HEK293T (cell line): ENCODE measurements around the gene OR4Q3.
"Not testable (repeated sequence)": the region's sequence is repeated elsewhere in the genome, so short reads cannot be mapped to it uniquely, and the experiment has no call there.

Experiments
- CTCF ChIA-PET: fragments of 350-600 bp; formaldehyde crosslinking; extraction: SDS; loops from one replicate; lab custom pipeline; 2021; ENCODE audit warnings: antibody characterized with exemption, inconsistent platforms; lab: Yijun Ruan, JAX
- POLR2A ChIA-PET: fragments of 350-600 bp; formaldehyde crosslinking; extraction: SDS; loops from one replicate; lab custom pipeline; 2020; ENCODE audit warnings: antibody characterized with exemption, inconsistent platforms; lab: Yijun Ruan, JAX
- DNase-seq: peaks from one replicate; pipeline ENCODE4 v3.0.0; 2012; ENCODE audit warnings: mixed read lengths; ENCODE audit errors: extremely low spot score
- ARNT ChIP-seq: fragments of 450-650 bp; IDR thresholded peaks from 2 replicates; pipeline ENCODE4 v1.6.1; 2017; ENCODE audit warnings: mild to moderate bottlenecking
- BHLHE40 ChIP-seq: fragments of 450-650 bp; IDR thresholded peaks from 2 replicates; pipeline ENCODE4 v1.6.1; 2016; ENCODE audit warnings: mild to moderate bottlenecking, moderate library complexity, borderline replicate concordance
- CTBP1 ChIP-seq: fragments of 450-650 bp; IDR thresholded peaks from 2 replicates; pipeline ENCODE4 v1.6.1; 2016; ENCODE audit warnings: borderline replicate concordance
- ELF4 ChIP-seq: fragments of 450-650 bp; IDR thresholded peaks from 2 replicates; pipeline ENCODE4 v1.6.1; 2017; ENCODE audit warnings: antibody characterized with exemption
- FOXA1 ChIP-seq: fragments of 450-650 bp; IDR thresholded peaks from 2 replicates; pipeline ENCODE4 v1.6.1; 2016; ENCODE audit warnings: mild to moderate bottlenecking
- FOXK2 ChIP-seq: fragments of 450-650 bp; IDR thresholded peaks from 2 replicates; pipeline ENCODE4 v1.6.1; 2016; ENCODE audit warnings: mild to moderate bottlenecking
- FOXM1 ChIP-seq: fragments of 450-650 bp; IDR thresholded peaks from 2 replicates; pipeline ENCODE4 v1.6.1; 2017; ENCODE audit warnings: mild to moderate bottlenecking, borderline replicate concordance
- HDGF ChIP-seq: fragments of 450-650 bp; IDR thresholded peaks from 2 replicates; pipeline ENCODE4 v1.6.1; 2017; ENCODE audit warnings: antibody characterized with exemption, borderline replicate concordance
- L3MBTL2 ChIP-seq: fragments of 450-650 bp; conservative IDR thresholded peaks from 2 replicates; pipeline ENCODE4 v1.6.1; 2016; ENCODE audit warnings: mild to moderate bottlenecking
- LEF1 ChIP-seq: fragments of 450-650 bp; IDR thresholded peaks from 2 replicates; pipeline ENCODE4 v1.6.1; 2017; ENCODE audit warnings: mild to moderate bottlenecking, borderline replicate concordance
- NFRKB ChIP-seq: fragments of 450-650 bp; IDR thresholded peaks from 2 replicates; pipeline ENCODE4 v1.6.1; 2016; ENCODE audit warnings: mild to moderate bottlenecking, moderate library complexity
- SP1 ChIP-seq: fragments of 450-650 bp; IDR thresholded peaks from 2 replicates; pipeline ENCODE4 v1.6.1; 2017
- SUZ12 ChIP-seq: fragments of 450-650 bp; IDR thresholded peaks from 2 replicates; pipeline ENCODE4 v1.6.1; 2016; ENCODE audit warnings: mild to moderate bottlenecking
- TARDBP ChIP-seq: fragments of 450-650 bp; IDR thresholded peaks from 2 replicates; pipeline ENCODE4 v1.6.1; 2016
- ZNF384 ChIP-seq: fragments of 450-650 bp; IDR thresholded peaks from 2 replicates; pipeline ENCODE4 v1.6.1; 2016
- TF ChIP-seq, protein P1 (sequence below): fragments of 450-650 bp; IDR thresholded peaks from 2 replicates; pipeline ENCODE4 v1.6.1; 2016

OR4Q3 gene

DNA sequence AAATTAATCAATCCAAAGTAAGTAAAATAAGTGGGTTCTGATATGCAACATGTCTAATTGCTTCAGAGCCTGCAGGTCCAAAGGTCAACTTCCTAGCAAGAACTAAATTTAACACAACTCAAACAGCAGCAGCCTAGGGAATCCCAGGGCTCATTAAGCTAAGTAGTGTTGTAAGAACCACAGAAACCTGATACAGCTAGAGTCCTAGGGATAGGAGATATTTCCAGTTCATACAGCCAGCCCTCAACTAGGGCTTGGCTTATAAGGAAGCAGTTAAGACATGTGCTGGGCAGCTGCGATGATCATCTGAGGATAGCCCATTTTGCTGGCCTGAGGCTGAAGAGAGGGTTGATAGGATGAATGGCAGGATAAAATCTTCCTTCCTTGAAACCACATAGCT lies at the start of gene OR4Q3:
Gene OR4Q3 (plus strand): TSS at position 316 of the 400 bp plus-strand sequence.
- POLR2A ChIA-PET, result no interaction called here
- 0 out of 2 replicates have a peak, but pooled peaks have one; percentile 18 for TF ChIP-seq L3MBTL2
- no peak for TF ChIP-seq LEF1
- CTCF ChIA-PET, result no interaction called here
- DNase-seq, result peak; percentile 3

DNA sequence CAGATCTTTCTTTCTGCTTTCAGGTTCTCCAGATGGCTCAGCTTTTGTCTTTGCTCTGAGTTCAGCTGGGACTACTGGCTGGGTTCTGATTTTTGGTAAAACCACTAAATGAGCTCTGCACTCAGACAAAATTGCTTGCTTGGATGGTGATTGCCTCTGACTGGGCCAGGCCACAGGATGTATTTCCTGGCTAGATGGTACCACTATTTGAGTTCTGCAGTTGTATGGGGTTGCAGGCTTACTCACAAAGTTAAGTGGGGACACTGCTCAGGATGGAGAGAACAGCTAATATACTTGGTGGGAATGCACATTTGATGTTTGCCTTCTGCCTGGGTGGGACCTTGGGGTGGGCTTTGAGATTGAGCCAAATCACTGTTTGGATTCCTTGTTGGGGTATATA lies 14.0 kb upstream of the OR4Q3 start:
- ChIA-PET CTCF (no interaction called here), POLR2A (no interaction called here)
- TF ChIP-seq ELF4 (no peak), ZNF384 (no peak)
- DNase-seq, result no peak

GRCh38 chr14:19729763-19730162 lies 13.6 kb upstream of the OR4Q3 start:
- ChIA-PET POLR2A (no interaction called here), CTCF (no interaction called here)
- no peak for TF ChIP-seq HDGF
- no peak for TF ChIP-seq FOXA1
- no peak for TF ChIP-seq CTBP1
- no peak for TF ChIP-seq BHLHE40
- TF ChIP-seq L3MBTL2, result no peak
- TF ChIP-seq ZNF384, result no peak
- TF ChIP-seq NFRKB, result no peak
- TF ChIP-seq TARDBP, result no peak
- TF ChIP-seq FOXK2, result no peak
- no peak for DNase-seq

GRCh38 chr14:19733893-19734292 lies 9.5 kb upstream of the OR4Q3 start:
- DNase-seq, POLR2A ChIA-PET, CTCF ChIA-PET: not testable (repeated sequence)

DNA sequence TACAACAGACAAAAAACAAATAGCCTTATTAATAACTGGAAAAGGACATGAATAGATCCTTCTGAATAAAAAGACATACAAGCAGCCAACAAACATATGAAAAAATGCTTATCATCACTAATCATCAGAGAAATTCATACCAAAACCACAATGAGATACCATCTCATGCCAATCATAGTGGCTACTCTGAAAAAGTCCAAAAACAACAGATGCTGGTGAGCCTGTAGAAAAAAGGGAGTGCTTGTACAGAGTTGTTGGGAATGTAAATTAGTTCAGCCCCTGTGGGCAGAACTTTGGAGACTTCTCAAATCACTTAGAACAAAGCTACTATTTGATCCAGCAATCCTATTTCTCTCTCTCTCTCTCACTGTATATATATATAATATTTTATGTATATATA lies 8.9 kb downstream of the OR4Q3 start:
- DNase-seq, POLR2A ChIA-PET, CTCF ChIA-PET: not testable (repeated sequence)

DNA sequence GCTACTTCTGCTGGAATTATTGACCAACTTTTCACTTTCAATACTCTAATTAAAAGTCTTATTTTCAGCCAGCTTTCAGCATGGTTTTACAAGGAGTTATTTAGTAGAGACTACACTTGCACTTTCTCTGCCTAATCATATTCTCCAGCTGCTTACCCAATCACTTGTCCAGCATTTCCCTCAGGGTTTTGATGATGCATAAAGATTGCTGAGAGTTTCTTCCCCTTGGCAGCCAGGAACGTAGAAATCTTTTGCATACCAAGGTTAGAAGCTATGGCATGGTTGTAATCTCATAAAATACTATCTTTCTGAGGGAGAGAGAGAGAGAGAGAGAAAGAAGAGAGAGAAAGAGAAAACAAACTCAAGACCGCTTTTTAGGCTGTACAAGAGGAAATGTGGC lies 10.8 kb downstream of the OR4Q3 start:
- no peak for DNase-seq
- ChIA-PET POLR2A (no interaction called here), CTCF (no interaction called here)
- no peak for TF ChIP-seq FOXA1
- TF ChIP-seq, protein P1, sequence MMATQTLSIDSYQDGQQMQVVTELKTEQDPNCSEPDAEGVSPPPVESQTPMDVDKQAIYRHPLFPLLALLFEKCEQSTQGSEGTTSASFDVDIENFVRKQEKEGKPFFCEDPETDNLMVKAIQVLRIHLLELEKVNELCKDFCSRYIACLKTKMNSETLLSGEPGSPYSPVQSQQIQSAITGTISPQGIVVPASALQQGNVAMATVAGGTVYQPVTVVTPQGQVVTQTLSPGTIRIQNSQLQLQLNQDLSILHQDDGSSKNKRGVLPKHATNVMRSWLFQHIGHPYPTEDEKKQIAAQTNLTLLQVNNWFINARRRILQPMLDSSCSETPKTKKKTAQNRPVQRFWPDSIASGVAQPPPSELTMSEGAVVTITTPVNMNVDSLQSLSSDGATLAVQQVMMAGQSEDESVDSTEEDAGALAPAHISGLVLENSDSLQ, result no peak
- TF ChIP-seq CTBP1, result no peak
- TF ChIP-seq BHLHE40, result no peak
- no peak for TF ChIP-seq FOXK2
- TF ChIP-seq L3MBTL2, result no peak
- no peak for TF ChIP-seq HDGF
- no peak for TF ChIP-seq LEF1
- no peak for TF ChIP-seq SUZ12
- TF ChIP-seq FOXM1, result no peak
- no peak for TF ChIP-seq ZNF384
- TF ChIP-seq TARDBP, result no peak
- TF ChIP-seq ARNT, result no peak
- TF ChIP-seq SP1, result no peak

GRCh38 chr14:19771491-19771890 lies 28.1 kb downstream of the OR4Q3 start:
- DNase-seq, POLR2A ChIA-PET, CTCF ChIA-PET: not testable (repeated sequence)

DNA sequence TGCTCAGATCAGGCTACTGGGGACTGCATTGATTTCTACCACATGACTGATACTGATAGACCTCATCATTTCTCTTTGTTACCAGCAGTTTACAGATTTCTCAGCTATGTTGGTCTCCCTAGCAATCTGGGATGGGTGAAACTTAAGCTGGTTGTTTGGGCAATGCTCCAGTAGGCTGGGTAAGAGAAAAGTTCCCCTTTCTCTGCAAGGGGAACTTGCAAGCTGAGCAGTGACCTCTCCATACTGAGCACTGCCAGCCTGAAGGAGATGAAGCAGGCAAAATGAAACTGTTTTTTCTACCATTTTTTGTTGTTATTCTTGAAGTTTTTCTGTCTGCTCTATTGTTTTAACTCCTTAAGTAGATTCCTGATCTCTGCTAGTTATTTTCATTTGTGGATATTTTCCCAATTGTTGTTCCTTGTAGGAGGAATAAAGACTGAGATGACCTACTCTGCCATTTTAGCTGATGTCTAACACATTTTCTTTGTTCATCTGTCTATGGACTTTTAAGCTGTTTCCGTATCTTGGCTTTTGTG lies 28.6 kb downstream of the OR4Q3 start:
- no peak for DNase-seq
- ChIA-PET CTCF (no interaction called here), POLR2A (no interaction called here)
- TF ChIP-seq L3MBTL2 (no peak), SUZ12 (no peak)

- POLR2A ChIA-PET, DNase-seq, CTCF ChIA-PET: not testable (repeated sequence)
Measured at GRCh38 chr14:19772454-19772853, 29.1 kb downstream of the OR4Q3 start.

DNA sequence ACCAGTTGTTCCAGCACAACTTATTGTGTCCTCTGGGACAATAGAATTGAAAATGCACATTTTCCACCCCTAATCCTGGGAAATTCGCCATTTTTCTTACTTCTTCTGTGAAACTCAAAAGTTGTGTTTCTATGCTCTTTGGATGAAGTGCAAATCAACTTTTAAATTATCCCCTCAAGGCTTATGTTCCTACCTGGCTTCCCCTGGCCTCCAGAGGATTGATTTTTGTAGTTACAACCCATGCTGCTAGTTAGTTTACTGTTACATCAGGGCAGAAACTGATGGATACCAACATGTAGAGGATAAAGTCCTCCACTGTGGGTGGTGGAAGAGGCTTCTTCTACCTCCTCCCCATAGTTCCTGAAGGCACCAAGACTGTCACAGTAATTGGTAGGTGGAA lies 29.8 kb downstream of the OR4Q3 start, which contains the start of gene OR4M1:
Gene OR4M1 (plus strand): TSS at position 301 of the 400 bp plus-strand sequence. CDS start 6,819 bp downstream, outside the sequence.
- CTCF ChIA-PET, DNase-seq, POLR2A ChIA-PET: not testable (repeated sequence)
